Measurements from ENCODE around the gene SLC29A1. TPM values are rescaled to one million over a fixed set of nuclear protein-coding genes. Genes with fewer than 3 reads are reported as not detected.

Gene SLC29A1
- total and polyA plus RNA-seq, 2 of the 8 experiments (the other 6 are each of a cell fraction or from before 2014, with no cell fraction given) = 187 to 558 TPM

DNA sequence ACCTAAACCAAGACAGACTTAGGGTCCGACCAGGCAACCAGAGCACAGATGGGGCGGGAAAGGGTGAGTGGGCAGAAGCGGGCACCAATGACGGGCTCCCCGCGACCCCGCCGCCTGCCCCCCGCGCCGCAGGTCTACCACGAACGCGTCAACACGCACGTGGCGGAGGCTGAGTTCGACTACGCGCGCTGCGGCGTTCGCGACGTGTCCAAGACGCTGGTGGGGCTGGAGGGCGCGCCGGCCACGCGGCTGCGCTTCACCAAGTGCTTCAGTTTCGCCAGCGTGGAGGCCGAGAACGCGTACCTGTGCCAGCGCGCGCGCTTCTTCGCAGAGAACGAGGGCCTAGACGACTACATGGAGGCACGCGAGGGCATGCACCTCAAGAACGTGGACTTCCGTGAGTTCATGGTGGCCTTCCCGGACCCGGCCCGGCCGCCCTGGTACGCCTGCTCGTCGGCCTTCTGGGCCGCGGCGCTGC is 51.9 kb downstream of the SLC29A1 start:
- FAIRE-seq = no peak
- POLR2A ChIA-PET (ENCODE audit: partially characterized antibody) = interaction anchor here (0.6 to 4.8 kb wide), 9 partner anchors 11 to 38 kb away, joined by 3 to 26 read pairs (median 3); partner anchors contain the start of genes AARS2, HSP90AB1 and SLC35B2
- no peaks in the 10 kb centered on the region for H3K79me2 ChIP-seq (ENCODE audit: control insufficient read depth in 1 of 2, insufficient read depth in 2 of 2, low read length in 2 of 2)
- TF ChIP-seq HDAC6 (IDR thresholded peaks at IDR 0.05; ENCODE audit: low read depth, low read length) (no peak), TCF12 (IDR thresholded peaks at IDR 0.05; ENCODE audit: low read depth, low read length) (no peak), JUN (IDR thresholded peaks at IDR 0.05; ENCODE audit: low read depth, low read length) (no peak), ASH2L (IDR thresholded peaks at IDR 0.05; ENCODE audit: low read length) (no peak), YY1 (IDR thresholded peaks at IDR 0.05; ENCODE audit: low read depth, low read length) (no peak), KDM4A (IDR thresholded peaks at IDR 0.05; ENCODE audit: low read depth, low read length, severe bottlenecking) (no peak), CREB1 (IDR thresholded peaks at IDR 0.05) (no peak), SP2 (IDR thresholded peaks at IDR 0.05; ENCODE audit: low read length) (no peak), CTBP2 (IDR thresholded peaks at IDR 0.05; ENCODE audit: borderline replicate concordance, insufficient read depth, insufficient read length, low read length) (no peak), MAFK (IDR thresholded peaks at IDR 0.05; ENCODE audit: low read depth, low read length) (no peak), FOSL1 (IDR thresholded peaks at IDR 0.05; ENCODE audit: insufficient read depth, low read depth, low read length) (no peak)
- TF ChIP-seq, protein P1, sequence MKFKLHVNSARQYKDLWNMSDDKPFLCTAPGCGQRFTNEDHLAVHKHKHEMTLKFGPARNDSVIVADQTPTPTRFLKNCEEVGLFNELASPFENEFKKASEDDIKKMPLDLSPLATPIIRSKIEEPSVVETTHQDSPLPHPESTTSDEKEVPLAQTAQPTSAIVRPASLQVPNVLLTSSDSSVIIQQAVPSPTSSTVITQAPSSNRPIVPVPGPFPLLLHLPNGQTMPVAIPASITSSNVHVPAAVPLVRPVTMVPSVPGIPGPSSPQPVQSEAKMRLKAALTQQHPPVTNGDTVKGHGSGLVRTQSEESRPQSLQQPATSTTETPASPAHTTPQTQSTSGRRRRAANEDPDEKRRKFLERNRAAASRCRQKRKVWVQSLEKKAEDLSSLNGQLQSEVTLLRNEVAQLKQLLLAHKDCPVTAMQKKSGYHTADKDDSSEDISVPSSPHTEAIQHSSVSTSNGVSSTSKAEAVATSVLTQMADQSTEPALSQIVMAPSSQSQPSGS (IDR thresholded peaks at IDR 0.05; ENCODE audit: low read length) = no peak

More for the DNA sequence above, 51.9 kb downstream of the SLC29A1 start:
- no peak overlapping the region for H2AK5ac ChIP-seq (ENCODE audit: low read depth, low read length)
- H3K4me3 ChIP-seq (ENCODE audit: extremely low read depth in 1 of 4, insufficient read depth in 2 of 4, low read depth in 3 of 4, low read length in 4 of 4) = no peak overlapping the region
- H2BK120ac ChIP-seq (replicated peaks; ENCODE audit: low read depth, low read length) = no peak overlapping the region
- no peak overlapping the region for H3K18ac ChIP-seq (ENCODE audit: extremely low read depth, low read length)
- no peak overlapping the region for H3K27ac ChIP-seq (ENCODE audit: low read depth, low read length)
- H3K23ac ChIP-seq (ENCODE audit: insufficient read length) = no peak overlapping the region
- peak overlapping the region; percentile 9; the same call in 1 of the 2 replicates for H2BK12ac ChIP-seq (ENCODE audit: low read depth, low read length)
- peaks cover 0 to 3% (median 0%) of the 10 kb centered on the region in 4 experiments; a peak in 1 of 7 replicates for H3K27me3 ChIP-seq (replicated peaks in 1 of 4; ENCODE audit: control insufficient read depth in 3 of 4, extremely low read depth in 1 of 4, insufficient read depth in 3 of 4, low read length in 3 of 4)
- H3K9me3 ChIP-seq (ENCODE audit: insufficient read depth in 2 of 2, low read depth in 1 of 2, low read length in 1 of 2) = no peaks in the 10 kb centered on the region
- H2BK20ac ChIP-seq (ENCODE audit: low read length) = no peak overlapping the region
- no peak overlapping the region for H2AFZ ChIP-seq (ENCODE audit: low read length)
- CTCF ChIA-PET (ENCODE audit: partially characterized antibody) = interaction anchor here (1.0 to 19.0 kb wide), 12 partner anchors 8 to 179 kb away, joined by 3 to 330 read pairs (median 4); partner anchors contain the start of genes AARS2 and SLC35B2
- no peak overlapping the region for H2BK15ac ChIP-seq (ENCODE audit: low read length)
- peaks cover 2% of the 10 kb centered on the region; the same call in 1 of the 2 replicates for H3K23me2 ChIP-seq (ENCODE audit: low read depth, low read length)
- no peak overlapping the region for H3K4ac ChIP-seq (replicated peaks; ENCODE audit: insufficient read length, low read depth, low read length)
- peaks cover 5 to 17% (median 9%) of the 10 kb centered on the region in 4 experiments for H3K4me1 ChIP-seq (replicated peaks in 1 of 4; ENCODE audit: control insufficient read depth in 3 of 4, insufficient read depth in 4 of 4, low read length in 3 of 4)
- no peak overlapping the region for H3K4me2 ChIP-seq (ENCODE audit: insufficient read depth in 1 of 2, low read depth in 2 of 2, low read length in 2 of 2)
- no peak overlapping the region for H2BK5ac ChIP-seq (ENCODE audit: low read depth, low read length)
- H4K91ac ChIP-seq (replicated peaks; ENCODE audit: insufficient read length, low read length) = no peak overlapping the region
- peaks cover 0 to 9% (median 3%) of the 10 kb centered on the region in 4 experiments; a peak in 4 of 8 replicates for H3K36me3 ChIP-seq (ENCODE audit: control insufficient read depth in 2 of 4, insufficient read depth in 4 of 4, low read length in 3 of 4)
- WGBS, 2 experiments (ENCODE audit: extremely low coverage in 1 of 2, insufficient coverage in 1 of 2, insufficient read length in 1 of 2, insufficient replicate concordance in 2 of 2, low coverage in 1 of 2, low lambda C conversion rate in 2 of 2, missing lambda C conversion rate in 1 of 2) = 96% methylated on average over 55 of the region's 59 CpGs; no CpG with 5 or more reads in 1 of the 2 experiments
- H4K20me1 ChIP-seq (replicated peaks in 1 of 2; ENCODE audit: control insufficient read depth in 1 of 2, insufficient read depth in 2 of 2, low read length in 2 of 2) = peaks cover 0 to 8% of the 10 kb centered on the region in 2 experiments
- no peaks in the 10 kb centered on the region; the same call in 1 of the 2 replicates for H3K79me1 ChIP-seq (ENCODE audit: low read depth, low read length)
- no peak overlapping the region for H3K9ac ChIP-seq (replicated peaks in 1 of 4; ENCODE audit: extremely low read depth in 1 of 4, low read depth in 3 of 4, low read length in 3 of 4)
- H3K56ac ChIP-seq (replicated peaks; ENCODE audit: insufficient read length, low read depth, low read length) = no peak overlapping the region
- H3K14ac ChIP-seq (ENCODE audit: insufficient read length) = no peak overlapping the region
- no peak overlapping the region for H4K8ac ChIP-seq (ENCODE audit: extremely low read depth, insufficient read depth, low read length)
- H4K5ac ChIP-seq (ENCODE audit: insufficient read length, low read depth, low read length) = no peak overlapping the region
- no peak for DNase-seq (ENCODE audit: low read depth in 1 of 2, low spot score in 2 of 2)
